NOMO-1 (cell line): Measurements from ENCODE around the gene CCDC197.
A peak's percentile ranks its signal among the peaks of the same experiment; 100 is the strongest.

Experiments
- DNase-seq, 2 experiments: peaks; one replicate each; lab custom pipeline; 2025; ENCODE audit not compliant: unreplicated experiment in 2 of 2; lab: John Stamatoyannopoulos, UW

CCDC197 gene

DNA sequence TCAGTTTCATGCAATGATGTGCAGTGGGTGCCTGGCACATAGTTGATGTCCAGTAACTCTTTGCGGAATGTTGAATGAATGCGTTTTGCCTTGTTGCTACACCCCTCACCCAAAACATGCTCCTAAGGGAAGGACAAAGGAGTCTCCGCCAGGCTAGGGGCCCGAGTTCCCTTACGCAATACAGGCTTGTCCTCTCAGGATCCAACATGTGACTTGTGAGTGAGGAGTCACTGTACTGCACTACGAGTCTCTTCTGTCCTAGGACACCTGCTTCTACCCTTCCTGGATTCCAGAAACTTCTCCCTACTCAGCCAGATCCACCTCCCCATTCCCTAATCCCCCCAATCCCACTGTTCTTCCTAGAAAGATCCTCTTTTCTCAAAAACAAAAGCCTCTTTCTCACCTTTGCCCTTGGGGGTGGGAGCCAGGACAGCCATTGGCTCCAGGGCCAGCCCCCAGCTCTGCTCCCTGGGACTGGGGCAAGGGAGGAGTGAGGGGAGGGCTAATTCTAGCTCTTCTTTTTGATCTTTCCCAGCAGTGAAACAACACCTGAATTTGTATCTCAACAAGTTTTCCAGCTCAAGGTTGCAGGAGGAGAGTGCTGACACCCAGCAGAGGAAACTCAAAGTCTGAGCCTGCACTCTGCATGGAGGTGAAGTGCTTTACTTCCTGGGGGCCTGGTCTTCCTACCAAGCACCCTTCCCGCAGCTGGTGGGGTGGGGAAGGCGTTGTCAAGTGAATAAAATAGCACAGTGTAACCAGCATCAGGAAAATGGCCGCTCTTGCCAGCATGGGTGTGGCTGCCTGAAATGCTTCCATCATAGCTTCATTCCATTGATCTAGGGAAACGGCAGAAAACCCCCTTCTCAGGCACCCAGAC is 25.7 kb downstream of the CCDC197 start:
- DNase-seq, result no peak

DNA sequence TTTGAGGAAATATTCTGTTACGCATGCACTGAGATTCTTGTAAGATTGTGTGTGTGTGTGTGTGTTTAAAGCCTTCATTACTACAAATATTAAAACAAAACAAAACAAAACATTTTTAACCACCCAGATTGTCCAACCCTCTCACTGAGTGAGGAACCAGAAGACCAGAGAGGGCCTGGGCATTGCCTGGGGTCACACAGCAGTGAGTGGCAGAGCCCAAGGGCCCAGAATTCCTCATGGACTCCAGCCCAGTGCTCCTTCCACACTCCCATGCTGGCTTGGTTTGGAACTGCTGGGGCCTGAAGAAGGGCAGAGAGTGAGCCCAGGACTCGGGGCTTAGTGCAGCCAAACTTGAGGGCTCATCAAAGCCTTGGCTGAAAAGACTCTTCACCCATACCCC is 27.4 kb downstream of the CCDC197 start:
- DNase-seq, result no peak

DNA sequence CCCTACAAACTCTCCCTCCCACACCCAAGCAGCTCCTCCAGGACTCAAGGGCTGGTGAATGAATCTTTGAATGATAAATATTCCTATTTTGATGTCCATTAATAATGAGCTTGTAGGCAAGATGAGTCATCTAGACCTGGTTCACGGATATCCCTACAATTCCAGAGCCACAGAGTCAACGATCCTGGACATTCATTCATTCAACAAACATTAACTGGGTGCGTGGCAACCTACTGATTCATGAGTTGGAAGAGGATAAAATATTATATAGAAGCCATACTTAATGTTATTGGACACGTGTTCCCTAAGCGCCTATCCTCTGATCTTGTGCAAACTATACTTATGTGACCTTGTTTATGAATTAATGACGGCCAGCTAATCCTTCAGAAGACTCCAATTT is 28.6 kb downstream of the CCDC197 start:
- DNase-seq, result no peak

DNA sequence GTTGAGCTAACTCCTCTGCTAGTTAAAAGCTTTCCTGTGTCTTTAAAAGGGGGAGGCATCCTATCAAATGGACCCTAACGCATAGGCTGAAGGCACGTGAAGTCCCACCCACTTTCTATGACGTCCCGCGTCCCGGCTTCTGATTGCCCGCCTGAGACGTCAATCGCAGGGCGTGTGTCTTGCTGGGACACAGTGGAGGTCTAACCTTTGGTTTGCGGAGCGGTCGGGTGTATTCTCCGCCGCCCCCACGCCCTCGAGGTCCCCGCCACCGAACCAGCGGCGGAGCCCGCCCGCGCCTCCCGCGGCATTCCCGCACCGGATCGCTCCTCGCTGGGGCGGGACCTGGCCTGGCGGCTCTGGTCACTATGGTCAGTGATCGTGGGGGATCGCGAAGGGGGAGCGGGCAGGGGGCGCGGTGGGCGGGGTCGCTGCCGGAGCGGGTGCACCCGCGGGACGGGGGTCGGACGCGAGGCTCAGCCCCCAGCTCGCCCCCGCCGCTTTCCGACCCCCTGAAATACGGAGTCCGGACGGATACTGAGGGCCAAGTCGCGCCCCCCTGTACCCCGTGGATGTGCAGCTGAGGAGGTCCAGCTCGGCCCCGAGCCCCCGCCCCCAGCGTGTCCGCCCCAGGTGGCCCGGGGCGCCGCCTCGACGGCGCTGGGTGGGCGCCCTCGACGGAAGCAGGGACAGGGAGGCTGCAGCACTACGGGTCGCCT is 29.2 kb downstream of the CCDC197 start, which contains the start of gene OTUB2:
OTUB2 (plus strand) TSS at position 168 of the 716 bp plus-strand sequence; CDS start at position 366, 198 bp downstream.
- DNase-seq, result peak; percentile 93 to 96

DNA sequence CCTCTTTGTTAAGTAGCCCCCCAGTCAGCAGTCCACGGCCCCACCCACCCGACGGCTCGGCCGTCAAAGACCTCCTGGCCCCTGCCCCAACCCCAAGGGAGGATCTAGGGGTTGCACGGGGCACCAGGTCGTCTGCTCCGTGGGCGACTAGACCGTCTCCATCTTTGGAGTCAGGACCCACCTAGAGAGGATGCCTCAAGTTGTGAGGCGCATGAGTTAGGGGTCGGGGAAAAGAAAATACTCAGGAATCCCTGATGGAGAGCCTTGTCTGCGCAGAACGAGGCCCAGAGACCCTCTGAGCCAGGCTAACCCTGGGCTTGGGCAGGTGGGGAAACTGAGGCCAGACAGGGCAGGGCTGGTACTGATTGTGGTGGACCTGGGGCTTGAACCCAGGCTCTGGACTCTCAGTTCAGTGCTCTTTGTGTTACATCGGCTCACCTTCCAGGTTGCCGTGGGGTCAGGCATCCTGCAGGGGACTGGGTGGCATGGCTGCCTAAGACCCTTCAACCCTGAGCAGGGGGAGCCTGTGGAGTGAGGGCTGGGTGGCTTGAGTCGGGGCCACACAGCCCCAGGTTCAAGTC is 29.9 kb downstream of the CCDC197 start:
- DNase-seq, result no peak

DNA sequence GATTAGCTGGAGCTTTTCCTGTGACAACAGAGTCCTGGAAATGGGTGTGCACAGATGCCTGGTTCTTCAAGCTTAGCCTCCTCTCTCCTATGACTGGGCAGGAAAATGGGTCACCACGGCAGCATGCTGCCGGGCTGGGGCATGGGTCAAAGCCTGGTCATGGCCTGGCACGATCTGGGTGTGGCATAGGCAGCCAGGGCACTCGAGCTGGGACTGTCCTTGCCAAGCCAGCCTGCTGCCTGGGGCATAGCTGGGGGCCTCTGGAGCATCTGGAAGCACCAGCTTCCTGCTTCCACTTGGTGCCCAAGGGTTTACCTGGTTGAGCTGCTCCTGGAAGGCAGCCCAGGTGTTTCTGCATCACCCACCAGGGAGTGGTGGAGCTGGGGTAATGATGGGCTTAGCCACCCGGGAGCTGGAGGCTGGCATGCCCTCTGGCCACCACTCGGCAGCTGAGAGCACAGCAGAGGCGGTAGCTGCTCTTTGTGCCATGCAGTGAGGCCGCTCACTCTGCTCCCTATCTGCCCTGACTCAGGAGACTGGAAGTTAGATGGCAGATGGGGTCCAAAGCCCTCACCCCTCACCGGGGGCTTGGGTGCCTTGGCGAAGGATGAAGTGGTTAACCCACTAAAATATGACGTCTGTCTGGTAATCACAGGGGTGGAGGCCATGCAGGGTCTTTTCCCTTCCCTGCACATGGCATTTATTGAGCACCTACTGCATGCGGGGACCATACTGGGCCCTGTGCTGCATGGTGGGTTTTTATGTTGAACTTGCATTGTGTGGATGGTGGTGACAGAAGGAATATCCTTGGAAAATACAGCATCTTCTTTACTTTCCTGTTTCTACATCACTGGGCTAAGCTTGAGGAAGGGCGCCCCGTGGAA is 30.7 kb downstream of the CCDC197 start:
- no peak for DNase-seq

GRCh38 chr14:94028450-94028826 is 31.3 kb downstream of the CCDC197 start:
- DNase-seq, result peak; percentile 37 to 57

DNA sequence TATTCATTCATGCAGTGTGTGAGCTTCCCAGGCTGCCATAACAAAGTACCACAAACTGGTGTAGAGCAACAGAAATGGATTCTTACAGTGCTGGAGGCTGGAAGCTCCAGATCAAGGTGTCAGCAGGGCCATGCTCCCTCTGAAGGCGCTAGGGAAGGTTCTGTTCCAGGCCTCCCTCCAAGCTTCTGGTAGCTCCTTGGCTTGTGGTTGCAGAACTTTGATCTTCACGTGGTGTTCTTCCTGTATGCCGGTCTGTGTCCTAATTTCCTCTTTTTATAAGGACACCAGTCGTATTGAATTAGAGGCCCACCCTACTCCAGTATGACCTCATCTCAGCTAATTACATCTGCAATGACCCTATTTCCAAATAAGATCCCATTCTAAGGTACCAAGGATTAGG is 32.2 kb downstream of the CCDC197 start:
- DNase-seq, result peak; percentile 54 to 78

DNA sequence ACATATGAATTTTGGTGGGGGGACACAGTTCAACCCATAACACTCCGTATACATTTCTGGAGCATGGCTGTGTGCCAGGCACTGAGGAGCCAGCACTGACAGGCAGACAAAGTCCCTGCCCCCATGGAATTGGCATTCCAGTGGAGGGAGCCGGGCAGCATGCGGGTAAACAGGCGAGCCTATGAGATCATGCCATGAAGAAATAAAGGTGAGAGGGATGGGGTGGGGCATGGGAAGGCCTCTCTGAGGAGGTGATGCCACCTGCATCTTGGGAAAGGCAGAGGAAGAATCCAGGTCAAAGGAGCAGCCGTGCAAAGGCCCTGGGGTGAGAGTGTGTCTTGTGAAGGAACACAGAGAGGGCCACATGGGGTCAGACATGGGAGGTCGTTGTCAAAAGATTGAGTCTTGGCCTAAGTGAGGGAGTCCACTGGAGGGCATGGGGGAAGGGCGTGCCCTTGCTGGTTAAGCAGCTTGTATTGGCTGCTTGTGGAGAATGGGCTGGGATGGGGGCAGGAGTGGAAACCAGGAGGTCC is 32.6 kb downstream of the CCDC197 start:
- no peak for DNase-seq

- no peak for DNase-seq
These were observed 33.5 kb downstream of the CCDC197 start for GRCh38 chr14:94030571-94030970.

DNA sequence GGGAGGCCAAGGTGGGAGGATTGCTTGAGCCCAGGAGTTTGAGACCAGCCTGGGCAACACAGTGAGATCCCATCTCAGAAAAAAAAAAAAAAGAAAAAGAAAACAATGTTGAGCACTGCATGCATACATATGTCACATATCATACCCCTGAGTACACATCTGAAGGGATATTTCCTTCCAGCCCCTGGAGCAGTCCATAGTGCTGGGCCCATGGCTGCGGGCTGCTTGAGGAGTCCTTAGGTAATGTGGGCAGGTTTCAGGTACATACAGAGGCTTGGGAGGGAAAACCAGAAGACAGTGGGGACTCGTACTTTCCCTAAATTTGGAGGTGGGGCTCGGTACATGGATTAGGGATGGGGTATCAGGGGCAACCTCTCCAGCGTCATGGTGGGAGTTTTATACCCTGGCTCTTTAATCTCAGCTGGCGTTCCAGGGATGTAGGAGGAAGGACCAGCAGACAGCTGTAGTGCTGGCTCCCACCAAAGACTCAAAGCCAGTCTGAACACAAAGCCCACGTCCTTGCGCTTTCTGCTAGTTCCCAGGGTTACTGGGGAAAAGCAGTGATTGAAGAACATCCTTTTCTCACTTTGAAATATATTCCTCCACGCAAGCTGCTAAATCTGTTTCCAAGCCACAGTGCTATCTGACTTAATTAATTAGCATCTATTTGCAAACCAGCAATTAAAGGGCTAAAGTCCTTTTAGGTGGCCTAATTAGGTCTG is 34.2 kb downstream of the CCDC197 start:
- no peak for DNase-seq

DNA sequence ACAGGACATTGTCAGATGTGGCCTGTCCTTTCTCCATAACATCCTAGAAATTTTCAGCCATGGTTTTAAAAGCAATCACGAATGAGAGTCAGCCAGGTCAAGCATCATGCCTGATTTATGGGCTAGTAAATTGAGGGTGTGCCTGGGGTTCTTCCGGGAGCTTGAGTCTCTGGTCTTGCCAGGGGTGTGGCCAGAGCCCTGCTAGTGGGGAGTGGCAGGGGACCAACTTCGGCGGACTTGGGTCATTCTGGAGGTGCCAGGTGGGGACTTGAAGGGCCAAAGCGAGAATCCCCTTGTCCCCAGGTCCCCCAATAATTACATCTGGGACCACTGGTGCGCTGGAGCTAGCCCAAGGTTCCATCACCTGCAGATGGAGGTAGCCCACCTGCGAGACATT is 34.8 kb downstream of the CCDC197 start:
- no peak for DNase-seq

GRCh38 chr14:94034886-94035285 is 37.8 kb downstream of the CCDC197 start:
- DNase-seq, result no peak

GRCh38 chr14:94036313-94037167 is 39.4 kb downstream of the CCDC197 start:
- DNase-seq, result peak; percentile 21 to 44

GRCh38 chr14:94037954-94038353 is 40.9 kb downstream of the CCDC197 start:
- DNase-seq, result no peak

GRCh38 chr14:94038510-94038909 is 41.4 kb downstream of the CCDC197 start:
- DNase-seq, result no peak

GRCh38 chr14:94038921-94039629 is 42.0 kb downstream of the CCDC197 start:
- DNase-seq, result no peak

- no peak for DNase-seq
These were observed 43.1 kb downstream of the CCDC197 start for GRCh38 chr14:94040247-94040646.
